Neuron (in vitro differentiated cells): ENCODE results near the gene CREB3L1.

Experiments
- H2AFZ ChIP-seq: one replicate; pipeline ENCODE4 v1.6.1; 2013; ENCODE audit warnings: low read depth, mild to moderate bottlenecking, inconsistent platforms, low read length, moderate library complexity
- H3K27me3 ChIP-seq: one replicate; pipeline ENCODE4 v1.6.1; 2013; ENCODE audit warnings: low read length; ENCODE audit not compliant: insufficient read depth
- H3K36me3 ChIP-seq: one replicate; pipeline ENCODE4 v1.6.1; 2013; ENCODE audit warnings: low read length; ENCODE audit not compliant: insufficient read depth
- H3K4me1 ChIP-seq: one replicate; pipeline ENCODE4 v1.6.1; 2013; ENCODE audit warnings: low read length; ENCODE audit not compliant: insufficient read depth
- H3K4me3 ChIP-seq: 2 replicates; pipeline ENCODE4 v1.5.1; 2013; ENCODE audit warnings: mild to moderate bottlenecking, low read length, moderate library complexity
- H3K9me3 ChIP-seq: one replicate; pipeline ENCODE4 v1.6.1; 2013; ENCODE audit warnings: low read length

The CREB3L1 gene

DNA sequence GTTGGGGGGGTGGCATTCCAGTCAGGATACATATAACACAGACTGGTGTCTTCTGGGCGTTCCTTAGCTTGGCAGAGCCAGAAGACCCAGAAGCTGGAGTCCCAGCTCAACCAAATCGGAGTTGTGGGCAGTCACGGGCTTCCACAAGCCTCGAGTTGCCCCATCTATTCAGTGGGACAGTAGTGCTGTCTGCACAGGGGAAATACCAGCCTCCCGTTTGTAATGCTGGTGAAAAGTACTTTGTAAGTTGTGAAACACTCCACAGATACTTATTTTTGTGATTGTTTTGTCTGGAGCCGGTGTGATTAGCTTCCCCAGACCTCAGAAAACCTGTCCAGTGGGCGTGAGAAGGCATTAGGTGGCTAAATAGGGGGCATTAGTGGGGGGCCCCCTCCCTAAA lies 83.4 kb downstream of the CREB3L1 start:
- Histone ChIP-seq H3K36me3 (no peaks in the 10 kb centered on the region), H3K9me3 (no peaks in the 10 kb centered on the region), H3K27me3 (no peaks in the 10 kb centered on the region), H2AFZ (no peak overlapping the region), H3K4me1 (peaks cover 27% of the 10 kb centered on the region), H3K4me3 (no peak overlapping the region)

DNA sequence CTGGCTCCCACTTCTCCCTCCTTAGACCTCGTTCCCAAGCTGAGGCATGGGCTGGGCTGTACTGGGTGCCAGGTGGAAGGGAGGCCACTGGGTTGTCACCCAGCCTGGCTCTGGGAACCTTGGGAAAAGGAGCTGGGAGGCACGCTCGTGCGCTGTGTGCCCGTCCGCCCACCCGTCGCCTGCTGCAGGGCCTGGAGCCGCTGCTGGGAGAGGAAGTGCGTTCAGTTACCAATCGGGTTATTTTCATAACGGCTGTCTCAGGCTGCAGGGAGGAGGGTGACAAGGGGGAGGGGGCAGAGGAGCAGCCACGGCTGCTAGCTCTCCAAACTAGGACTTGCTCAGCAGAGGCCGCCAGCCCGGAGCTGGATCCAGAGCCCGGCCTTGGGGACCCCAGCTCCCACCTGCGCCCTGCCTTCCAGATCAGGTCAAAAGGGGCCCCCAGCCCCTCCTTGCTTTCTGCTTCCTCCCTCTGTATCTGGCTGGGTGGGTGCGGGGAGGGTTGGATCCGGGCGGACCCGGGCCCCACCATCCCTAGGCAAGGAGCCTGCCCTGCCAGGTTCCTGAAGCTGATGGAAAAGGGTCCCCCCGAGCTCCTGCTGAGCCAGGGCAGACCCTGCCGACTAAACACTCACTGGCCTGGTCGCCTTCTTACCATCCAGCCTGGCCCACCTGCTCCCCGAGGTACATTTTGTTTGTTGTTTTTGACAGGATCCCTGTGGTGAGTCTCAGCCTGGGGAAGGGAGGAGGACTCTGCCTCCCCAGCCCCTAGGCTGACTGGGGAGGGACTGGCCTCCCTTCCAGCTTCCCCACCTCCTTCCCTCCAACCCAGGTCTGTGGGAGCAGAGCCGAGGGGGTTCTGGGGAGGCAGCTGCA lies 84.1 kb downstream of the CREB3L1 start:
- Histone ChIP-seq H3K9me3 (no peaks in the 10 kb centered on the region), H3K4me3 (no peak overlapping the region), H2AFZ (no peak overlapping the region), H3K36me3 (no peaks in the 10 kb centered on the region), H3K4me1 (peaks cover 27% of the 10 kb centered on the region), H3K27me3 (no peaks in the 10 kb centered on the region)

- H3K9me3 ChIP-seq, result no peaks in the 10 kb centered on the region
- no peak overlapping the region for H2AFZ ChIP-seq
- H3K4me3 ChIP-seq, result no peak overlapping the region
- H3K27me3 ChIP-seq, result no peaks in the 10 kb centered on the region
- peaks cover 27% of the 10 kb centered on the region for H3K4me1 ChIP-seq
- H3K36me3 ChIP-seq, result no peaks in the 10 kb centered on the region
Measured at GRCh38 chr11:46362156-46363030, 84.9 kb downstream of the CREB3L1 start.

- Histone ChIP-seq H3K36me3 (no peaks in the 10 kb centered on the region), H3K4me3 (no peak overlapping the region), H3K9me3 (no peaks in the 10 kb centered on the region), H3K27me3 (no peaks in the 10 kb centered on the region), H2AFZ (no peak overlapping the region), H3K4me1 (peaks cover 27% of the 10 kb centered on the region)
Measured at GRCh38 chr11:46363031-46363407, 85.6 kb downstream of the CREB3L1 start.

DNA sequence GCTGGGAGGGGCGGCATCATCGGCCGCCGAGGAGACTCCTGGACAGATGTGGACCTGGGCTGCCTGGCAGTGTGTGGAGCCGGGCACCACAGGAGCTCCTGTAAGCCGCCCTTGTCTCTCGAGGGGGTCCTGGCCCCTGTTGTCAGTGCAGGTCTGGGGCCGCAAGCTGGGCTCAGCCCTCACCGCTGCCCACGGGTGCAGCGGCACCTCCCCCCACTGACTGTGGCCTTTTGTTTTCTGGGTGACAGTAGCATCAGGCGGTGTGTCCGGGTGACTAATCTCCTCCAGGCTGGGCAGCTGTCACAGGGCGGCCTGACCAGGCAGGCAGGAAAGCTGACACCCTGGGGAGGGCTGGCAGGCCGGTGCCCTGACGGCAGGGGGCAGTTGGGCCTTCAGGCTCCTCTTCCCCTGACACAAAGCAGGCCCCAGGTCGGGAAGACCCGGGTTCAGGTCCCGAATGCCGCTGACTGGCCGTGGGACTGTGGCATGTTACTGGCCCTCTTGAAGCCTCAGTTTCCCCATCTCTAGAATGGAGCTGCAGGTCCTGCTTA lies 86.1 kb downstream of the CREB3L1 start:
- Histone ChIP-seq H2AFZ (no peak overlapping the region), H3K9me3 (no peaks in the 10 kb centered on the region), H3K27me3 (no peaks in the 10 kb centered on the region), H3K4me1 (peaks cover 27% of the 10 kb centered on the region), H3K4me3 (no peak overlapping the region), H3K36me3 (peaks cover 2% of the 10 kb centered on the region)

- Histone ChIP-seq H3K4me3 (no peak overlapping the region), H3K27me3 (no peaks in the 10 kb centered on the region), H2AFZ (no peak overlapping the region), H3K4me1 (peaks cover 27% of the 10 kb centered on the region), H3K9me3 (no peaks in the 10 kb centered on the region), H3K36me3 (peaks cover 2% of the 10 kb centered on the region)
Measured at GRCh38 chr11:46364056-46364455, 86.6 kb downstream of the CREB3L1 start.

- Histone ChIP-seq H3K9me3 (no peaks in the 10 kb centered on the region), H3K4me3 (no peak overlapping the region), H2AFZ (no peak overlapping the region), H3K36me3 (peaks cover 2% of the 10 kb centered on the region), H3K27me3 (no peaks in the 10 kb centered on the region), H3K4me1 (peaks cover 27% of the 10 kb centered on the region)
Measured at GRCh38 chr11:46364791-46365190, 87.3 kb downstream of the CREB3L1 start.

GRCh38 chr11:46366260-46366659 lies 88.8 kb downstream of the CREB3L1 start:
- Histone ChIP-seq H3K4me3 (no peak overlapping the region), H2AFZ (no peak overlapping the region), H3K36me3 (peaks cover 2% of the 10 kb centered on the region), H3K9me3 (no peaks in the 10 kb centered on the region), H3K27me3 (no peaks in the 10 kb centered on the region), H3K4me1 (peaks cover 23% of the 10 kb centered on the region)

GRCh38 chr11:46366661-46367161 lies 89.2 kb downstream of the CREB3L1 start:
- no peak overlapping the region for H2AFZ ChIP-seq
- peaks cover 2% of the 10 kb centered on the region for H3K36me3 ChIP-seq
- H3K27me3 ChIP-seq, result no peaks in the 10 kb centered on the region
- no peaks in the 10 kb centered on the region for H3K9me3 ChIP-seq
- peaks cover 19% of the 10 kb centered on the region for H3K4me1 ChIP-seq
- no peak overlapping the region for H3K4me3 ChIP-seq

- H3K4me3 ChIP-seq, result no peak overlapping the region
- H2AFZ ChIP-seq, result no peak overlapping the region
- no peaks in the 10 kb centered on the region for H3K9me3 ChIP-seq
- H3K36me3 ChIP-seq, result peaks cover 2% of the 10 kb centered on the region
- peaks cover 12% of the 10 kb centered on the region for H3K4me1 ChIP-seq
- H3K27me3 ChIP-seq, result no peaks in the 10 kb centered on the region
Measured at GRCh38 chr11:46367244-46367915, 89.9 kb downstream of the CREB3L1 start.

DNA sequence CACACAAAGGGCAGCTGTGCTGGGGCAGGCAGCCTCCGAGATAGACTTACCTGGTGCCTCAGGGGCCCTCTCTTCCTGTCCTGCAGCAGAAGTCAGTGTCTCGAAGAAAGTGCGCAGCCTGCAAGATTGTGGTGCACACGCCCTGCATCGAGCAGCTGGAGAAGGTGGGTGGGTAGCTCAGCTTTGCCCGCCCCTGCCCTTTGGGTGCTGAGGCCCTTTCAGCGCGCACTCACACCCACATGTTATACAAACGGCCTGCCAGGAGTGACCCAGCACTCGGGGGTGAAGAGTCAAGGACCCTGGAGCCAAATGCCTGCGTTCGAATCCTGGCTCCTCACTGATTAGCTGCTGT lies 90.4 kb downstream of the CREB3L1 start:
- no peaks in the 10 kb centered on the region for H3K27me3 ChIP-seq
- H3K4me1 ChIP-seq, result peaks cover 7% of the 10 kb centered on the region
- no peak overlapping the region for H3K4me3 ChIP-seq
- no peaks in the 10 kb centered on the region for H3K9me3 ChIP-seq
- H2AFZ ChIP-seq, result no peak overlapping the region
- peaks cover 2% of the 10 kb centered on the region for H3K36me3 ChIP-seq

- no peaks in the 10 kb centered on the region for H3K4me1 ChIP-seq
- H2AFZ ChIP-seq, result no peak overlapping the region
- H3K4me3 ChIP-seq, result no peak overlapping the region
- no peaks in the 10 kb centered on the region for H3K9me3 ChIP-seq
- no peaks in the 10 kb centered on the region for H3K27me3 ChIP-seq
- H3K36me3 ChIP-seq, result peaks cover 7% of the 10 kb centered on the region
Measured at GRCh38 chr11:46369458-46370152, 92.1 kb downstream of the CREB3L1 start.
